NCI-H2029 treated with DMSO at 0.1 percent for 48 hours (cell line): ENCODE measurements around the gene EDAR.
A peak's percentile ranks its signal among the peaks of the same experiment; 100 is the strongest.

Experiments used
- DNase-seq: peaks from one replicate; lab custom pipeline; 2025; lab: John Stamatoyannopoulos, UW

Gene EDAR

DNA sequence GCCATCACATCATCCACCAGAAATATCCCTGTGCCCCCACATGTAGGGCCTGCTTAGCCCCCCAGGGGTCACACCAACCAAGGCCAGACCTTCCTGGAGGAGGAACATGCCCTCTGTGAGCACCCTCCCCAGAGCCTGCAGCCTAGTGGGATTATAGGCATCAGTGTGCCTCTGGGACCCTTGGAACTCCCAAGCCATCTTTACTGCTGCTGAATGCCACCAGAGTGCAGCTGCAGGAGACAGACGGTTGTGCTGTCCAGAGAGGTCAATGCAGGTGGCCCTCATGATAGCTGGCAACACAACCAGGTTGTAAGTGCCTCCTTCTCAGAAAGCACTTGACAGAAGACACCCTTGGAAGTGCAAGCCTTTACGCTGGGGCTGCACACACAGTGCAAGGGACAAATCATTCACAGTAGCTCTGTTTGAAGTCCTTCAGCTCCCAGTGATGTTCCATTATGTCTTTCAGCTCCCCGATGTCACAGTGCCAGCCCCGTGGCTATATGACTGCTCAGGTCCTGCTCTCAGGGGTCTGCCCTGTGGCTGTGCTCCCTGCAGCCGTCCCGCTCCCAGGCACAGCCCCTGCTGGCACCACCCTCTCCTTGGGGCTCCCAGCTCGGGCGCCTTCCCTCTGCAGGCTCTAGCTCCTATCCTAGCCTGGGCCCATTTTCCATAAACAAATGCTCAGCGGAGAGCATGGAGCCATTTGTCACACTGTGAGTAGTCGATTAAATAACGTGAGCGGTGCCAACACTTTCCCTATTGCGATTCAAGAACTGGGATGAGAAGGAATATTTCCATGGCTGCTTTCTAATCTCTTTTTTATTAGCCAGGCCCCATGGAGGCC is 65.1 kb downstream of the EDAR start:
- DNase-seq = no peak

DNA sequence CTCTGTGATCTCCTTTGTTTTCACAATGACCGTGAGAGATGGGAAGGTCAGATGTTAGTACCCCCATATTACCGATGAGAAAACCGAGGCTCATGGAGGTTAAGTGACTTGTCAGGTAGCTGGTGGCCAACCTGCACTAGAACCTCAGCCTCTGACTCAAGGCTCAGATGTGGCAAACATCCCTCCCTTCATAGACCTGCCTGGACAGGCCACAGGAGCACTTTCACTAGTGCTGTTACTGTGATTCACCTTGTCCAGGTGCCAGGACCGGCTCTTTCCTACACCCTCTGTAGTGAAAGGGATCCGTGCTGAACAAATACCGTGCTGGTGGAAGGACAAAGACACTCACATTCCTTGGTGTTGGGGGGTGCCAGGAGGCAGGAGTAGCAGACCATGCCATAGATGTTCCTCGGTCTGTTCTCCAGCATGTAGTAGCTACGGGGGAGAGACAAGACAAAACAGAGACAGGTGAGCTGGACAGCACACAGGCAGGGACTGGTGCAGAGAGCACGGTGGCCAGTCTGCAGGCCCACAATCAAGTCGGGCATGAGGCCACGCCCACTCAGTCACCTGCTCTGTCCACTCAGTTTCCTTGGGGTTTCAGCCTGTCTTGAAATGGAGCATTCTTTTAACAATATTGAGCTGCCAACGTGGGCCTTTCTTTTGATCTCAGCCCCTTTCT is 65.9 kb downstream of the EDAR start:
- peak; percentile 47 for DNase-seq

DNA sequence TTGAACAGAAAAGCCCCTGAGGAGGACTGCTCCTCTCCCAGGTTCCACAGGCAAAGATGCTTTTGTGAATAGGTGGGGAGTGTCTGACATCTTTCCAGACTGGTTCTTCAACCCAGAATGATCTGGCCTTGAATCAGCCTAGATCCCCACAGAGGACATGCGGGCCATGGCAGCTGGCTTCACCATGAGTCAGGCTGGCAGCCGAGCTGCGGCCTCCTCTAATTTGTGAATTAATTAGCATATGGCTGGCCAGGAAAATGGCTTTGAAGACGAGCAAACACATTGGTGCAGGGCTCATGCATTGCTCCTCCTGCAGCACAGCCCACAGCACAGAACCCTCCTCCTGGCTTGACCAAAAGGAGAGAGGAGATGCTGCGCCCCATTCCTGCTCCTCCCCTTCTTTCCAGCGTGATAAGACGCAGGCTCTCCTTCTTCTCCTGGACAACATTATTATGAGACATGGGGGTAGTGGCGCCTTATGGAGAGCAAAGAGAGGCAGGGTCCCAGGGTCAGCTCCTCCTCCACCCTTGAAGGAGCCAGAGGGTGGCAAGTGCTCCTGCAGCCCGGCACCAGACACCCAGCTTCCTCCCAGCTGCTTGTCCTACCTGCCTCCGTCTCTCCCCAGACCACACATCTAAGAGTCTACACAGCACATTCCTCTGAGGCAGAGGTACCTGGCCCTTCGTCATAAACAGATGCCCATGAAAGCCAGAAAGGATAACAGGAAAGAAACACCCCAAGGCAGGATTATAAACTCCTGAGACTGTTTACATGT is 66.7 kb downstream of the EDAR start:
- no peak for DNase-seq

DNA sequence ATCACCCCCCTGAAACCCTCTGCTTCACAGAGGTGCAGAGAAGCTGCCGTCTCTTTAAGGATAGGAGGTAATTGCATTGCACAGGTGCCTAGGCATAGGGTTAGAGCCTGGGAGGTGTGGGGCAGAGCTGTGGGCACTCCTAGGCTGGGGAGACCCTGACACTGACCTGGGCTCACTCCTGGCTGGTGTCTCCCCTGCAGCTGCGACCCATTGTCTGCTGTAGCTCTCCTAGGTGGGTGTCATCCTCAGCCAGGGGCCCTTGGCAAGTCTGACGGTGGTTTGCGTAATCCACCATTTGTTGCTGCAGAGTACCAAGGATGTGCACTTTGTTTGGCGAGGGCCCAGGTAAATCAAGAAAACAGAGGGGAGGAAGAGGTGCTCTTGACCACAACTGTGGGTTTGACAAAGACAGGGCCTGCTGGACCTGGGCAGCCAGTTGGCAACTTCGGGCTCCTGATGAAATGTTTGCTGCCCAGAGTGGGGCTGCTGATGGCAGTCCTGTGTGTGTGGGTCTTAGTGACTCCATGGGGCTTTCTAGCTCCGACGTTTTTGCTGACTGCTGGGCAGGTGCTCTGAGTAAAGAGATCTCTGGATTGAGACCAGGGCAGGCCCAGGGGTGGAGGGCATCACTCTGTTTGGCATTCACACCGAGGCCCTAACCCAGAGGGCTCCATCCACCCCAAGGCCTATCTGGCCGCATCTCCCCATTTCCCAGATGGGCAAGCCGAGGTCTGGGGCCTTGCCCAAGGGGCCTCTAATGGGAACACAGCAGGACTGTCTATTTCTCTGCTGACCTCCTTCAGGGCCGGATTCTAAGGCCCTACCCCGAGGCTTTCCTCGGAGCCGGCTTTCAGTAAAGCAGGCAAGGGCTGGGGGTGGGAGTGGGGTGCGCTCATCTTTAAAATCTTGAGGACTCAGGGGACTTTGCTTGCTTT is 67.7 kb downstream of the EDAR start:
- DNase-seq = no peak

DNA sequence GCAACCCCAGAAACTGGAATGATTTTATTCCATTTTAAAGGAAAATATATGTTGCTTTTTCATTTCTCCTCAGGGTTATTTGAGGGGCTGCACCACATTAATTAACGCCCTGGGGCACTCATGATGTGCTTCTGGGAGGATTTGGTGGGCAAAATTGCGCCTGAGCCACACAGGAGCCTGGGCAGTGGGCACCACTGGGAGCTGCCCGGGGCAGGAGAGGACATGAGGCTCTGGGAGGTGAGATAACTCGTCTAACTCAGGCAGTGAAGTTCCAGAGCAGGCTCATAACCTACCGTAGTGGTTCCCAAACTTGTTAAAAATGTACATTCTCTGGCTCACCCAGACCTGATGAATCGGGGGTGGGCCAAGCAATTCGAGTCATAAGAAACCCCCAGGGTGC is 68.3 kb downstream of the EDAR start:
- no peak for DNase-seq

DNA sequence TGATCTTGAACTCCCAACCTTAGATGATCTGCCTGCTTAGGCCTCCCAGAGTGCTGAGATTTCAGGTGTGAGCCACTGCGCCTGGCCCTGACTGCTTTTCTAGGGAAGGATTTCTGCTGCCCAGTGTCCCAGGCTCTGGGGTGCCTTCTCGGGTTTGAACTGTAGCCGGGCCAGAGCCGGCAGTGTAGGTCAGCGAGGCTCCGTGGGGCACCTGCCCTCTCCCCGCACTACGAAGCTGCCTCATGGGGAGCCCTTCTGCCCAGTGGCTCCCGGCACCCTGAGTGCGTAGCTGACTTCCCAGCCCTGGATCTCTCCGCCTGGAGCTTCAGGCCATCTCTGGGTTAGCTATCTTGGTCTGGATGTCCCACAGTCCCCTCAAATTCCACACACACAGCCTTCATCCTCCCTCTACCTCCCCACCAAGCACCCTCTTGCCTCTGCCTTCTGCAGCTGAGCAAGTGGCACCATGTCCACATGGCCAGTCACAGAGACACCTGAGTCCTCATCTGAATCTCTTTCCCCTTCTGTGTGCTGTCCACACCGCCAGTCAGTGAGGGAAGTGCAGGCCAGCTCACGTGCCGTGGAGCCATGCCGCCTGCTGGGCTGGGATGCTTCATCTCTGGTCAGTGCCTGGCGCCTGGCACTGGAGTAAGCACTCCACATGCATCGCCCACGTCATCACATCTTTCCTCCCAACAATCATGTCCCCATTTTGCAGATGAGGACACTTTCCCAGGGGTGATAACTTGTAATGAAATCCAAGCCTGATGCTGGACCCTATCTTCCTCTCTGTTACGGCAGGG is 69.2 kb downstream of the EDAR start:
- DNase-seq = no peak

DNA sequence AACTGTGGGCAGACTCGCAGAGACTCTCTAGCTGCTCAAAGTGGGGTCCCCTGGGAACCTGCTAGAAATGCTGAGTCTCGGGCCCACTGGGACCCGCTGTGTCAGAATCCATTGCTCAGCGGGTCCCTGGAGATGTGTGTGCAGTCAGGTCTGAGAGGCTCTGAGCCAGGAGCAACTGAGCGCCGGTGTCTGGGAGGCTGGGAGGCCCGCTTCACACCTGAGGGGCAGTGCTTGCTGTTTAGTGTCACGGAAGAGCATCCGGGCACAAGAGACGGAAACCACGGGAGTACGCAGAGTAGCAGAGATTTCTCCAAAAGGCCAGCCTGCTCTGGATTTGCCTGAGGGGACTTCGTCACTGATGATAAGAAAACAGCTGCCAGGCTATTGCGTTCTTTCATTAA is 70.1 kb downstream of the EDAR start:
- no peak for DNase-seq

DNA sequence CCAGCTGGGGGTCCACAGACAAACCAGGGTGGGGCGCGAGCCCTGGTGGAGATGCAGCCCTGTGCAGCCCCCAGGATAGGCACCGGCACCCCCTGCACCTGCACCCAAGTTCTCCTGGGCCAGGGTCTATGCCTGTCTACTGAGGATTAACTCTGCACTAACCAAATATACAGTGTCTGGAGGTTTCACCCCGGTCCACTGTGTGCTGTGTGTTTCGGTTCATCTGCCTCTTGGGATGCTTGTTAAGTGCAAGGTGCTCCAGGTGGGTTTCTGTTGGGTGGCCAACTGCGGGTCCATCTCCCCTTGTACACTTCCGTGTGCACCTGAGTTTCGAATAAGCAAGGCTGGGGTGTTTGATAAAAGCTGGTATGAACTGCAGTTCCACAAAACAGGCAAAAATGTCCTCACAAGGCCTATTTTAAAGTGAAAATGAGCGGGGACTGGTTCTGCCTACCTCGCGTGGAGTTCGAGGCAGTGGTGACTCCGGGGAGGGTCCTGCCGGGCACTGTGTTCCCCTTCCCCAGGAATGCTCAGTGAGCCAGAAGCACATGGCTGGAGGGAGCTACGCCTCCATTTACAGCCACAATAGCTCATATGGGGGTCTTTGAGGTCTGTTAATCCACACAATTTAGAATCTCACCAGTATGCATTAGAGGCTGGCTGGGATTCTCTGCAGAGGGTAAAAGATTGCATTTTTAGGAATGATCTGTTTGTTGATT is 70.7 kb downstream of the EDAR start:
- DNase-seq = no peak

DNA sequence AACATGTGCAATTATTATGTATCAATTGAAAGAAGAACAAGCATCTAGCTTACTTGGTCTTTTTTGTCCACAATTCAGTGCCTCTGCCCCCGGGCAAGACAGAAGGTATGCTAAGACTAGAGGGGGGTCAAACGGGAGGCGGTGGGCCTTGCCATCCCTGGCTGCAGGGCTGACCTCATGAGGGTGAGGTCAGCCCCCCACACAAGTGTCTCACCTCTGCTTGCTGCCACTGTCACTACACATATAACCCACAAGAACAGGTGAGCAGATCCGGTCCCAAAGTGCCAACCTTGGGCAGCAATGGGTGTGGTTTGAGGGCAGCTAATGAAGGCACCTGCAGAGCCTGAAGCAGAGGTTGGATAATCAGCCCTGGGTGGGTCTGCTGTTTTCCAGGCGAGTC is 71.5 kb downstream of the EDAR start:
- DNase-seq = no peak

DNA sequence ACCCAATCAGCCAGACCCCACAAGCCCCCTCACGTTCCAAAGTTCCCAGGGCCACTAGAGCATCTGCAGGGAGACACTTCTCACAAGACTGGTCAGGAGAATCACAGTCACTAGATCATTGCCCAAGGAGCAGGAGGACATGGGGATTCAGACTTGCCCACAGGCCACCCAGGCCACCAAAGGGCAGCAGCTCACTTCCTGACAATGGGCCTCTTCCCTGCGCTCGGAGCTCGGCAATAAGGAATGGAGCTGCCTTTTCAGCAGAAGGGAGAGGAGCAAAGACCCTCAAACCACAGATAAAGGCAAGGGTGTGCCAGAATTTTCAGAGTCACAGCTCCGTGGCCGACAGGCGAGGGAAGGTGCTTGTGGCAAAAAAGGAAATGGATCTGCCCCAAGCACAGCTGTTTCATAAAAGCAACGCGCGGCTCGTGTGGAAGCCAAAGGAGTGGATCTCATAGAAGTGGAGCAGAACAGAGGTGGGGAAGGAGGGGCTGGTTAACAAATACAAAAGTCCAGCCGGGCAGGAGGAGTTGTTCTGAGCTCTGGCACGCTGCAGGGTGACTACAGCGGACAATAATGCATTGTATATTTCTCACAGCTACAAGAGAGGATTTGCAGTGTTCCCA is 72.1 kb downstream of the EDAR start:
- DNase-seq = no peak

DNA sequence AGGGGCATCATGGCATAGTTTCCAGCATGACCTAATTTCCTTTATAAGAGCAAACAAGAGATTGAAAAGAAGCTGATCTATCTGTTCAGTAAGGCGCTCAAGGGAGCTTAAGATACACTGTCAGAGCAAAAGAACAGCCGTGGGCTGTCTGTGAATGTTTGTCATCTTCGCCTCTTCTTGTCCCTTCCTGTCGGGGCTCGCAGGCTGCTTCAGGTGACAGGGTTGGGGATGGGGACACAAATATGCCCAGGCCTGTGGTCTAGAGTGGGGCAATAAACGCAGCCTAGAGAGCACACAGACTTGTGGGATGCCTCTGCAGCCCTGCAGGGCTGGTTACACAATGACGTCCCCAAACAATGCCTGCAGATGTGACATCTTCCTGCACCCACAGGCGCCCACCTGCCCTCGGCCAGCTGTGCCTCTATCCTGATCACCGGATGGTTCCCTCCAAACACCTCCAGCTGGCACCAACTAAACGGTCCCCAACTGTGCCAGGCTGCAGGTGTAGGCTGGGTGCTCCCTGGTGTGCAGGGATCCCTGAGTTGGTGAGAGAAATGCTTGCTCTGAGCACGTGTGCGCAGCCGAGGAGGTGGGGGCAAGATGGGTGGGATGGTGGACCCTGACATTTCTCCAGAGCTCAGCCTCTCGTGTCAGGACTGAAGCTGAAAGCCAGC is 72.8 kb downstream of the EDAR start:
- no peak for DNase-seq

DNA sequence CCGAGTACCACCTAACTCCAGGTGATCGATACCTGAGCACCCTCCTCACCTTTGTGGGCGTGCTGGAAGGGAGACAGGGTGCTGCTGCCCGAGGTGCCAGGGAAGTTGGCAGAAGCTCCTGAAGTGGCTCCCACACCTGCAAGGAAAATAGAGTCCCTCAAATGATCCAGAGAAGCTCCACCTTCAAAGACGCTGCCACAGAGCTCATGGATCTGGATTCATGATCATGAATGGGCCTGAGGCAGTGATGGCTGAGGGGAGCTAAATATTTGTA is 76.5 kb downstream of the EDAR start:
- DNase-seq = no peak

DNA sequence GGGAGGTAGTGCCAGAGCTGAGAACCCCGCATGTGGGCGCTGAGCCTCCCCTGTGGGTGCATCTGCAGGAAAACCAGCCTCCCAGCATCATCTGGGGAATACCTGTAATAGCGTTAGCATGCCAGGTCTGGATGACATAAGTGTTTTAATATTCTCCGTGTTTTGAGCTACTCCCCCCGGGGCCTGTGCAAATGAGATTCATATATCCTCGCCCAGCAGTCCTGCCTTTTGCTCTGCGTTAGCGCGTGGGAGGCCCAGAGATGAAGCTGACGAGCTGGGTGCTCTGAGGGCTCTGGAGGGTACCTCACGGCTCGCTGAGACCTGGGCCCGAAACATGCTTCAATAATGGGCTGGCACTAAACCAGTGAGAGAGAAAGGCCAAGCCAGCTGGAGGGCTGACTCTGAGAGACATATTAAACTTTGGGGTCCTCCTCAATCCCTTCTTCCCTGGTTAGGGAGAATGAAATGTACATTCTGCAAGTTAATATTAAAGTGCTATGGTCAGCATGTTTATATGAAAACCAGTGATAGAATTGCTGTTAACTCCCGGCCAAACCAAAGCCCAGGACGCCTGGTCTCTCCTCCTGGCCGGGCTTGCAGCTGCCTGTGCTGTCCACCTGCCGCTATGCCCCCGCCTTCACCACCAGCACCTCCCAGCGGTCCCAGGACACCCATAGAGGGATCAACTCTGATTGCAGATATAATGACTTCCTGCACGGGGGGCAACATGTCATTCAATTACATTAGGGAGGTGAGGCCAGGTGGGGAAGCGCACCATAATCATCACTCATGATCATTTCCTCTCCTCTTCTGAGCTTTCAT is 77.0 kb downstream of the EDAR start:
- DNase-seq = no peak

DNA sequence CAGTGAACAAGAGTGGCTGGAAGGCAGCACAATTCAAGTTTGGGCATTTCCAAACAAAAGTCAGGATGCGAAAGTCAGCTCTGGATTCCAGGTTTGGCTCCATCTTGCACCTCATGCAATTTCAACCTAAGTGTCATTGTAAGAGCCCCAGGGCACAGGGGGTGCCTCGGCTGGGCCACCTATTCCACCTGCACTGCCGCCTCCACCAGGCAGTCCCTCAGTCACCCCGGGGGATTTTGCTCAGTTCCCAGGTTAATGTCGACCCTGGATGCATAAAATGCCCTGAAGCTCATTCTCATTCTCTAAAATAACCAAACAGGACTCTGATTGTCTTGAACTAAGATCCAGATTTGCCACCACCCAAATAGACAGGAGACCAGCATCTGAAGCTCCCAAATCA is 77.6 kb downstream of the EDAR start:
- DNase-seq = no peak

DNA sequence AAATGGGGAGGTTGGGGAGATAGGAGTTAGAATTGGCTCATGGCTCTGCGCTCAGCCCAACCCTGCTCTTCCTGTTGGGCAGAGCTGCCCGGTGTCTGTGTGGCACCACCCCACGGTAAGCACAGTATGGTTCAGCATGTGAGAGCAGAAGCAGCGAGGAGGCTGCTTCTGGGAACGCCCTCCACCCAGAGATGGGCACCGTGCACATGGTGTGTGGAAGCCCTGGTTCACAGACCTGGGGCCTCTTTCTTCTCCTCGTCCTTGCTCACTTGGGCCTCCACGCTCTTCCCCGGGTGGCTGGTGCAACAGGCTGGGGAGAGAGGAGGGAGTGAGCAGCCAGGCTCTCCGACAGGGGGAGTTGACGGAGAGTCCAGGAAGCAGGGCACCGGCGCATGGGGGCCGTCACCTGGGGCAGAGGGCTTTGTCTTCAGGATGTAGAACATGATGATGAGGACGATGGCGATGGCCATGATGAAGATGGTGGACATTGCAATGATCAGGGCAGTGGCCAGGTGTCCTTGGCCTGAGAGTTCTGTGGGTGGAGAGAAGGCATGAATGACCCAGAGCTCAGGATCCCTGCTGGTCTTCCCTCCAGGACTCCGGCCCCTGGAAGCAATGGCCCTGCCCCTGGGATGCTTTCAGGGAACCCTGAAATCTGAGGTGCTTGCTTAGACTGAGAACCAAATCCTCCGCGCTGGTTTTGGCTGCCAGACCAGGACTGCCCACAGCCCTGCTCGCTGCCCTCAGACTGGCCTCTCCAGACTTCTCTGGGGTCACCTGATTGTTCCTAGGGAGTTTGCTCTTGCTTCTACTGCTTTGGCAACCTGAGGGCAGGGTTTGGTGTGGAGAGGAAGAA is 78.3 kb downstream of the EDAR start:
- no peak for DNase-seq

DNA sequence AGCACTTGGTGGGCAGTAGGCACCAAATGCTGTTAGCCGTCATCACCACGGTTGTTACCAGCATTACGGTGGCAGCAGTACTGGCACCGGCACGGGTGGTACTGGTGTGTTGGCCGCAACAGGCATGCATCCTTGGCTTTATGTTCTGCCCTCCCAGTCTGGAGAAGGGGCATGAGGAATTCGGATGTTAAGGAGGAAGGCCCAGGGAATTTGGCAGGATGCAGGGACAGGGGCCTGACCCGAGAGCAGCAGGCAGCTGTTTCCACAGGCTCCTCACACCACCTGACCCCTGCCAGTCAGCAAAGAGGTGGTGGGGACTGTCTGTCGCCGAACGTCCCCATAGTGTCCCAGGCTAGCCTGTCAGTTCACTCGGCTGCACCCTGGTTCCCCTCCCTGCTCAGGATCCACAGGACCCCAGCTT is 79.0 kb downstream of the EDAR start:
- DNase-seq = no peak

DNA sequence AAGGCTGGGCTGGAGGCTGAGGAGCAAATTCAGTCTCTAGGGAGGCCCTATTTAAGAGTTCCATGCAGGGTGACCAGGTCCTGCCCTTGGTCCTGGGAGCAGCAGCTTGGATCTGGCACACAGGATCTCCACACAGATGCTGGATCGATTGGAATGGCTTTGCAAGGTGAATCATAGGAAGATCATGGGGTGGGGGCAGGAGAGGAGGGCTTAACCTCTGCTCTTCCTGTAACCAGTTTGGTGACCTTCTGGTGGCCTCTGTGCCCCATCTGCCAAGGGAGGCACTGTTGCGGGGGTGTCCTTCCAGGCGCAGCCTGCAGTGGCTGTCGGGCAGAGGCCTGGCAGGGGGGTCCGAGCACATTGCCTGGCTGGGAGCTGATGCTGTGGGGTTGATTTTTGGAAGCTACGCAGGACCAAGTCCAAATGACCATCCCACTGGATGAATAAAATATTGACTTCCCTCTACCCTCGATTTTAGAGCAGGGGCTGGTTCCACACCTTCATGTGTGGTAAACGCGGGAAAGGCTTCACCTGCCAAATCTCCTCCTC is 79.7 kb downstream of the EDAR start:
- DNase-seq = no peak
